ENCODE results near the gene HES7.

- TF ChIP-seq CTCF (IDR thresholded peaks at IDR 0.05) = no peak
- TF ChIP-seq ZFX (IDR thresholded peaks at IDR 0.05; ENCODE audit: borderline replicate concordance) = no peak
Measured at GRCh38 chr17:8140065-8141029, 16.4 kb upstream of the HES7 start.

Measured in 22Rv1 (cell line).